Measurements from ENCODE around the gene FOXO1.

Gene FOXO1

GRCh38 chr13:40682449-40683240 lies 16.2 kb upstream of the FOXO1 start:
- DNase-seq (ENCODE audit: low read depth), result no peak
- TF ChIP-seq, protein P1, sequence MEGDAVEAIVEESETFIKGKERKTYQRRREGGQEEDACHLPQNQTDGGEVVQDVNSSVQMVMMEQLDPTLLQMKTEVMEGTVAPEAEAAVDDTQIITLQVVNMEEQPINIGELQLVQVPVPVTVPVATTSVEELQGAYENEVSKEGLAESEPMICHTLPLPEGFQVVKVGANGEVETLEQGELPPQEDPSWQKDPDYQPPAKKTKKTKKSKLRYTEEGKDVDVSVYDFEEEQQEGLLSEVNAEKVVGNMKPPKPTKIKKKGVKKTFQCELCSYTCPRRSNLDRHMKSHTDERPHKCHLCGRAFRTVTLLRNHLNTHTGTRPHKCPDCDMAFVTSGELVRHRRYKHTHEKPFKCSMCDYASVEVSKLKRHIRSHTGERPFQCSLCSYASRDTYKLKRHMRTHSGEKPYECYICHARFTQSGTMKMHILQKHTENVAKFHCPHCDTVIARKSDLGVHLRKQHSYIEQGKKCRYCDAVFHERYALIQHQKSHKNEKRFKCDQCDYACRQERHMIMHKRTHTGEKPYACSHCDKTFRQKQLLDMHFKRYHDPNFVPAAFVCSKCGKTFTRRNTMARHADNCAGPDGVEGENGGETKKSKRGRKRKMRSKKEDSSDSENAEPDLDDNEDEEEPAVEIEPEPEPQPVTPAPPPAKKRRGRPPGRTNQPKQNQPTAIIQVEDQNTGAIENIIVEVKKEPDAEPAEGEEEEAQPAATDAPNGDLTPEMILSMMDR (IDR thresholded peaks at IDR 0.05; ENCODE audit: low read length, missing control alignments), result peak; percentile 43
- H3K4me3 ChIP-seq (replicated peaks; ENCODE audit: low read depth, low read length), result no peak overlapping the region

DNA sequence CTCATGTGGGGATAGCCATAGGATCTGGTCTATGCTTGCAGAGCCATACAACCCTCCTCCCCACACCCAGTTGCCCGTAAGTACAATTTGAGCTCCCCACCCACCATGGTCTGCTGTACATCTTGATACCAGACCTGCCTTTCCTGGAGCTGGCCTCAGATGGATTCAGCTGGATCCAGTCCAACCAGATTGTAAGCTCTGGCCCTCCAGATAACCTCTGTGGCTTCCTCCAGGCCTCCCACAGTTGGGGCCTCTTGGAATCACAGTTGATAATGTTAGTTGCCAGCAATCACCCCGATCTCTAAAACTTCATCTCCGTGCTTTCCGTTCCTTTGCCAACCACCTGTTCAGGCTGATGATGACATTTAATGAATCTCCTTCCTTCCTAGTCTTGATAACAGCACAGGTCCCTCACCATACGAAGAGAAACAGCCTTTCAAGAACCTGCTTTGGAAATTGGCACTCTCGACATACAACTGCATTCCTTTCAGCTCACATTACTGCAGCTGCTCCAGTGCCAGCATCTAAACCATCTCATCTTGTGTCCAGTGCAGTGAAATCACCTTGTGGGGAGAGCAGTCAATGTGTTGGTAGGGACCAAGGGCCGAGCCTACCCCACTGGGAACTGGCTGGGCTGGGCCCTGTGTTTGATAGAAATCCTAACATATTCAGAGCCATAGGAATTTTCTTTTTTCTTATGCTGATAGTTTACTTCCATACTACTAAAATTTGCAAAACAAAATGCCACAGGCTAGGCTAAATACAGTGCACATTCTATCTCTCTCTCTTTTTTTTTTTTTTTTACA lies 15.1 kb upstream of the FOXO1 start:
- no peak for DNase-seq (ENCODE audit: low read depth)
- TF ChIP-seq, protein P1 (IDR thresholded peaks at IDR 0.05; ENCODE audit: low read length, missing control alignments), result no peak
- H3K4me3 ChIP-seq (replicated peaks; ENCODE audit: low read depth, low read length), result no peak overlapping the region

- H3K4me3 ChIP-seq (replicated peaks; ENCODE audit: low read depth, low read length), result no peak overlapping the region
- no peak for DNase-seq (ENCODE audit: low read depth)
- TF ChIP-seq, protein P1 (IDR thresholded peaks at IDR 0.05; ENCODE audit: low read length, missing control alignments), result no peak
These were observed 14.3 kb upstream of the FOXO1 start for GRCh38 chr13:40680659-40681323.

GRCh38 chr13:40679480-40679985 lies 13.1 kb upstream of the FOXO1 start:
- no peak overlapping the region for H3K4me3 ChIP-seq (replicated peaks; ENCODE audit: low read depth, low read length)
- TF ChIP-seq, protein P1 (IDR thresholded peaks at IDR 0.05; ENCODE audit: low read length, missing control alignments), result no peak
- DNase-seq (ENCODE audit: low read depth), result no peak

DNA sequence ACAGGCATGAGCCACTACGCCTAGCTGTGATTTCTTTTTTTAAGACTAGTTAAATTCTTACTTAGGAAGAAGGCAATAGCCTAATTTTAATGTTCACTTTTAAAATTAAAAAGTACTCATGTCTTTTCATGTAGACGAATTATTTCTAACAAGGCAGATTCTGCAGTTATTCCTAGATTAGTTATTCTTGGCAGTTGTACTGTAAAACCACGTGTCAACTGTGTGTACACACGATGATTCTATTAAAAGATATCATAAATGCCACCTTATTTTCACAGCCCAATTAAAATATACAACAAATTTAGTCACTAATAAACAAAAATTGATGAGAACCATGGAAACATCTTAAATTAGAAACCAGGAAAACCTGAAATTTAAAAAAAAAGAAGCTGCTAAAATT lies 10.6 kb upstream of the FOXO1 start:
- DNase-seq (ENCODE audit: low read depth), result no peak
- no peak overlapping the region for H3K4me3 ChIP-seq (replicated peaks; ENCODE audit: low read depth, low read length)
- TF ChIP-seq, protein P1 (IDR thresholded peaks at IDR 0.05; ENCODE audit: low read length, missing control alignments), result no peak

GRCh38 chr13:40676007-40676406 lies 9.6 kb upstream of the FOXO1 start:
- H3K4me3 ChIP-seq (replicated peaks; ENCODE audit: low read depth, low read length), result no peak overlapping the region
- TF ChIP-seq, protein P1 (IDR thresholded peaks at IDR 0.05; ENCODE audit: low read length, missing control alignments), result no peak
- DNase-seq (ENCODE audit: low read depth), result no peak
